ENCODE measurements around the gene HNF4A.

HNF4A gene

GRCh38 chr20:44480097-44480496 lies 124.6 kb downstream of the HNF4A start:
- H3K9me3 ChIP-seq (ENCODE audit: control insufficient read depth, insufficient read depth, low read length): no peaks in the 10 kb centered on the region
- no peak overlapping the region for H3K27ac ChIP-seq (ENCODE audit: low read depth, low read length)
- no peak overlapping the region for H3K9ac ChIP-seq (ENCODE audit: low read depth, low read length)
- H3K4me3 ChIP-seq (ENCODE audit: low read depth, low read length): no peak overlapping the region
- peaks cover 10% of the 10 kb centered on the region; the same call in 1 of the 2 replicates for H3K4me1 ChIP-seq (ENCODE audit: control insufficient read depth, insufficient read depth, low read length)
- H3K27me3 ChIP-seq (ENCODE audit: control insufficient read depth, insufficient read depth, low read length): no peaks in the 10 kb centered on the region
- peaks cover 35% of the 10 kb centered on the region for H3K36me3 ChIP-seq (ENCODE audit: control insufficient read depth, insufficient read depth, low read length)

GRCh38 chr20:44481719-44482416 lies 126.4 kb downstream of the HNF4A start:
- peaks cover 45% of the 10 kb centered on the region for H3K36me3 ChIP-seq (ENCODE audit: control insufficient read depth, insufficient read depth, low read length)

GRCh38 chr20:44483112-44483511 lies 127.6 kb downstream of the HNF4A start:
- H3K9ac ChIP-seq (ENCODE audit: low read depth, low read length): no peak overlapping the region
- no peak overlapping the region for H3K27ac ChIP-seq (ENCODE audit: low read depth, low read length)
- no peaks in the 10 kb centered on the region for H3K4me1 ChIP-seq (ENCODE audit: control insufficient read depth, insufficient read depth, low read length)
- no peaks in the 10 kb centered on the region for H3K27me3 ChIP-seq (ENCODE audit: control insufficient read depth, insufficient read depth, low read length)
- H3K4me3 ChIP-seq (ENCODE audit: low read depth, low read length): no peak overlapping the region
- peaks cover 51% of the 10 kb centered on the region for H3K36me3 ChIP-seq (ENCODE audit: control insufficient read depth, insufficient read depth, low read length)
- no peaks in the 10 kb centered on the region for H3K9me3 ChIP-seq (ENCODE audit: control insufficient read depth, insufficient read depth, low read length)

More at GRCh38 chr20:44481719-44482416, 126.4 kb downstream of the HNF4A start:
- no peak overlapping the region for H3K9ac ChIP-seq (ENCODE audit: low read depth, low read length)
- H3K4me1 ChIP-seq (ENCODE audit: control insufficient read depth, insufficient read depth, low read length): 0 out of 2 replicates have a peak, but pooled peaks cover under 1% of the 10 kb centered on the region
- no peaks in the 10 kb centered on the region for H3K9me3 ChIP-seq (ENCODE audit: control insufficient read depth, insufficient read depth, low read length)
- H3K27me3 ChIP-seq (ENCODE audit: control insufficient read depth, insufficient read depth, low read length): no peaks in the 10 kb centered on the region
- no peak overlapping the region for H3K4me3 ChIP-seq (ENCODE audit: low read depth, low read length)
- no peak overlapping the region for H3K27ac ChIP-seq (ENCODE audit: low read depth, low read length)
